SU-DHL-6 (cell line): Measurements from ENCODE around the gene OR51B2.

Source experiments
- EZH2phosphoT487 ChIP-seq: fragments of 200-600 bp; sonication (generic), shearing (Covaris generic); conservative IDR thresholded peaks from 2 replicates; pipeline ENCODE4 v1.6.1; 2018; ENCODE audit warnings: mild to moderate bottlenecking, antibody characterized with exemption, low read length, moderate library complexity, mixed read lengths
- TF ChIP-seq, protein P1 (sequence below): fragments of 200-600 bp; sonication (generic); IDR thresholded peaks from one replicate; pipeline ENCODE4 v1.5.1; 2017; ENCODE audit warnings: antibody characterized with exemption, mild to moderate bottlenecking, low read length, moderate library complexity; ENCODE audit not compliant: insufficient read depth, poor library complexity, severe bottlenecking

DNA sequence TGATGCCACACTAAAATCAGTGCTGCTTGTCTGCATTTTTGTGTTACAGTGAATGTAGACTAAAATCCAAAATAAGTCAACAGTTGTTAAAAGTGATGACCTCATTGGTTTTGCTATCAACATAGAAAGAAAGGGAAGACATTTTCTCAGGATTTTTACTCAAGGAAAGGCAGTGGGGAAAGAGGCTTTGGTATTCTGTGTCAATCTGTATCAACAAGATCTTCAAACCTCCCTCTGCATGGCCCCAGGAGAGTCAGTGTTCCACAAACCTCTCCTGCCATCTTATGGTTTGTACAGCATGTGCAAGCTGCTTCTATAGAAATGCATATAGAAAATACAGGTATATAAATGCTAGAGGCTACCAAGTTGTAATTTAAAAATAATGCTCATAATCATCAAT, 45.7 kb upstream of the OR51B2 start:
- TF ChIP-seq, protein P1, sequence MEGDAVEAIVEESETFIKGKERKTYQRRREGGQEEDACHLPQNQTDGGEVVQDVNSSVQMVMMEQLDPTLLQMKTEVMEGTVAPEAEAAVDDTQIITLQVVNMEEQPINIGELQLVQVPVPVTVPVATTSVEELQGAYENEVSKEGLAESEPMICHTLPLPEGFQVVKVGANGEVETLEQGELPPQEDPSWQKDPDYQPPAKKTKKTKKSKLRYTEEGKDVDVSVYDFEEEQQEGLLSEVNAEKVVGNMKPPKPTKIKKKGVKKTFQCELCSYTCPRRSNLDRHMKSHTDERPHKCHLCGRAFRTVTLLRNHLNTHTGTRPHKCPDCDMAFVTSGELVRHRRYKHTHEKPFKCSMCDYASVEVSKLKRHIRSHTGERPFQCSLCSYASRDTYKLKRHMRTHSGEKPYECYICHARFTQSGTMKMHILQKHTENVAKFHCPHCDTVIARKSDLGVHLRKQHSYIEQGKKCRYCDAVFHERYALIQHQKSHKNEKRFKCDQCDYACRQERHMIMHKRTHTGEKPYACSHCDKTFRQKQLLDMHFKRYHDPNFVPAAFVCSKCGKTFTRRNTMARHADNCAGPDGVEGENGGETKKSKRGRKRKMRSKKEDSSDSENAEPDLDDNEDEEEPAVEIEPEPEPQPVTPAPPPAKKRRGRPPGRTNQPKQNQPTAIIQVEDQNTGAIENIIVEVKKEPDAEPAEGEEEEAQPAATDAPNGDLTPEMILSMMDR, result no peak
- no peak for TF ChIP-seq EZH2phosphoT487
